Stimulated activated CD4-positive, alpha-beta T cell treated with anti-CD3 and anti-CD28 coated beads, Interleukin-15, amount 100 ng/mL, for 24 hours (primary cell): ENCODE data around the gene TMEM121.

Experiments used
- DNase-seq: peaks from one replicate; pipeline ENCODE4 v3.0.0-alpha.2; 2020

Gene TMEM121

GRCh38 chr14:105525861-105526775 is at the start of gene TMEM121:
TMEM121 (plus strand) TSS chr14:105526583; CDS start chr14:105528835, 2,252 bp downstream.
- peak; percentile 59 for DNase-seq

- DNase-seq = no peak
Measured at GRCh38 chr14:105476831-105477659, 49.3 kb upstream of the TMEM121 start.

DNA sequence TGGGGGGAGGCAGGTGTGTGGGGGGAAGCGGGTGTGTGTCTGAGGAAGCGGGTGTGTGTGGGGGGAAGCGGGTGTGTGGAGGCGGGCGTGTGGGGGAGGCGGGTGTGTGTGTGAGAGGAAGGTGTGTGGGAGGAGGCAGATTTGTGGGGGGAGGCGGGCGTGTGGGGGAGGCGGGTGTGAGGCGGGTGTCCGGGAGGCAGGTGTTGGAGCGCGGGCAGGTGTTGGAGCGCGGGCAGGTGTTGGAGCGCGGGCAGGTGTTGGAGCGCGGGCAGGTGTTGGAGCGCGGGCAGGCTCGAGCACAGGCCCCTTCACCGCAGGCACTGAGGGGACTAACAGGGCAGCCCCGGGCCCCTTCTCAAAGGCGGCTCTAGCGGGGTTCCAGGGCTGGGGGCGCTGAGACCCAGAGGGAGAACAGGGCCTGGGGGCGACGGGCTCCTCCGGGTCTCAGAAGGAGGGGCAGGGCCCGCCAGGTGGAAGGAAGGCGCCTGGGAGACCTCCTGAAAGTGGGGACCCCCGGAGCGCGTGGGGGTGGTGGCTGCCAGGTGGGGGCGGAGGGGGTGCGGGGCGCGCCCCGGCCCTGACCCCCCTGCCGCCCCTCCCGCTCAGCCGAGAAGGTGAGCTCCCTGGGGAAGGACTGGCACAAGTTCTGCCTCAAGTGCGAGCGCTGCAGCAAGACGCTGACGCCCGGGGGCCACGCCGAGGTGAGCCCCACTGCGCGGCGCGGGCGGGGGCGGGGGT is 48.6 kb upstream of the TMEM121 start:
- DNase-seq = no peak

- DNase-seq = no peak
Measured at GRCh38 chr14:105478398-105479251, 47.8 kb upstream of the TMEM121 start.

GRCh38 chr14:105479431-105480158 is 46.8 kb upstream of the TMEM121 start:
- no peak for DNase-seq

GRCh38 chr14:105480199-105480746 is 46.1 kb upstream of the TMEM121 start:
- no peak for DNase-seq

DNA sequence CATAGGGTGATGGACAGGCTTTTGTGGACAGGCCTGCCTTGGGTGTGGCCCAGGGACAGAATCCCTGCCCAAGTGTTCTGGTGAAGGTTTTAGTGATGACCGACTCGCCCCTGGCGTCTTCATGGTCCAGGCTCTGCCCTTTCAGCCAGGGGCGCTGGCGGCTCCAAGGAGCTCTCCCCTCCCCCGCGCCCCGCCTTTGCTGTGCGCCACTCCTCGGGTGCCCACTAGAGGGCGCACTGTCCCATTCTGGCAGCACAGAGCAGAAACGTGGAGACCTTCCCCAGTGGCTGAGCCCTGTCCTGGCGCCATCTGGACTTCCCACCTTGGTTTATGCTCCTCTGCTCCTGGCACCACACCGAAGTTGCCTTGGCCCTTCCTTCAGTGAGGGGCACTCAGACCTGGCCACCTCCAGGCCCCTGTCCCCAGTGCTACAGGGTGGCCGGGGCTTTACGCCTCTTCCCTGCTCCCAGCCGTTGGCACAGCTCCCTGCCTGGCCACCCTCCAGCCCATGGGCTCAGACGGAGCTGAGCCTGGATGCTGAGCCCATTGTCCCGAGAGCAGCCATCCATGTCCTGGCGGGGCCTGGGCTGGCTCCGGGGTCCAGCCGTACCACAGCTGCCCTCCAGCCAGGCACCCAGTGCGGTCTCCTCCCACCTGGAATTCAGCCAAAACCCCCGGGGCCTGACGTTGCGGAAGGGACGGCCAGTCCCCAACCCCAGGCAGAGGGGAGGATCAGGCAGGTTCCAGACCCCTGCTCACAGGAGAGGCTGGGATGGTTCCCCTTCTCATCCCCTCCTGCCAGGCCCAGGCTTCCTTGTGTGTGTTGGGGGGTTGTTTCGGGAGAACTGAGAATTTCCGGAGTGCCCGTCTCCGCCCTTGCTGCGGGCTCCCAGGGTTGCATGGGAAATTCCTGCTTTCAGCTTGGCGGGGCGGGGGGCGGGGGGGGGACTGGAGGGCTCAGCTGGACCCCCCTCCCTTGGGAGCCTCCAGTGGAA is 45.3 kb upstream of the TMEM121 start:
- DNase-seq = peak; percentile 91

GRCh38 chr14:105481886-105482457 is 44.4 kb upstream of the TMEM121 start:
- DNase-seq = peak; percentile 94

DNA sequence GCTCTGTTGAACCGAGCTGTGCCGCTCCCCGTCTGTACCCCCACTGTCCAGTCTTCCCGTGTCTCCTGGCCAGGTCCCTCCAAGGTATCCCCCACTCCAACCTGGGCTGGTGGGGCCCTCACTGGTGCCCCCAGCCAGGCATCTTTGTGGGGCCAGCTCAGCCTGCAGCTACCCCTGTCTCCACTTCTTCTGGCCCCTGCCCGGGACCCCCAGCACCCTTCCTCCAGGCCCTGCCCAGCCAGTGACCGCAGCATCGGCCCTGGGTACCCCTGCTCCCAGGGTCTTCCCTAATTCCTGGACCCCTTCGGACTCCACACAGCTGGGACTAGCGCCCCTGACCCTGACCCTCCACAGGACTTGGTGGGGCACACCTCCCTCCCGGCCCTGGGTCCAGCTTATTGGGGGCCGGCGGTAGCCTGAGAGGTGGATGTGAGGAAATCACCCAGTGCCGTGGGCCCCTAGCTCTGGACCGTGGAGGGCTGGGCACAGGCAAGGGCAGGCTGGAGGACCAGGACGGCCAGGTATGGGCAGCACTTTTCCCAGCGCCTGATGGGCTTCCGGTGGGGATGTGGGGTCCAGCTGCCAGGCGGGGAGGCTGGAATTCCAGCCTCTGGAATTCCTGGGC is 43.8 kb upstream of the TMEM121 start:
- no peak for DNase-seq

DNA sequence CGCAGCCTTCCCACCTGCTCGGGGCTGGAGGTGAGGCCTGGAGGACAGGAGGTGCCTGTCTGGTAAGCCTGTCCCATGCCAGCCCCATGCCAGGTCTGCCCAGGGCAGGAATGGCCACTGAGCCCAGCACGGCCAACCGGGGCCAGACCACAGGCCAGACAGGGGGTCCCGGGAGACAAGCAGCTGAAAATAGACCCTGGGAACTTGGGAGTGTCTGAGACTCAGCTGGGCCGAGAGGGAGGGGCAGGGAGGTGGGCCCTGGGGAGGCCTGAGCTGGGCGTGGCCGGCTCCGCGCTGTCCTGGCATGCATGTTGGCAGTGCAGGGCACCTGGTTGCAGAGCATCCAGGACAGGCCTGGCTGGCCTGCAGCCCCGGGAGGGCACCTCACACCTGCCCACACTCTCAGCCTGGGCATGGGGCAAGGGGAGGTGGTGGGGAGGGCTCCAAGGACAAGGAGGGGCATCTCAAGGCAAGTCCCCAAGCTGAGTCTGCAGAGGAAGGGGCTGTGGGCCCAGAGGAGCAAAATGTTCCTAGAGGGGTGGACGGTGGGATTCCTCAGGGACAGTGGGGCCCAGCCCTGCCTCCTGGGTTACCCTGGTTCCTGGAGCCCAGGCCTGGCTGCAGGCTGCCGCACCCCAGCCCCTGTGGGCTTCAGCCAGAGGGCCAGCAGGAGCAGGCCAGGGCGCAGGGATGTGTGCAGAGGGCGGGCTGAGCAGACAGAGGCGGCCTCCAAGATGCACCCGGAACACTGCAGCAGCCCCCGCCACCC is 42.9 kb upstream of the TMEM121 start:
- no peak for DNase-seq

DNA sequence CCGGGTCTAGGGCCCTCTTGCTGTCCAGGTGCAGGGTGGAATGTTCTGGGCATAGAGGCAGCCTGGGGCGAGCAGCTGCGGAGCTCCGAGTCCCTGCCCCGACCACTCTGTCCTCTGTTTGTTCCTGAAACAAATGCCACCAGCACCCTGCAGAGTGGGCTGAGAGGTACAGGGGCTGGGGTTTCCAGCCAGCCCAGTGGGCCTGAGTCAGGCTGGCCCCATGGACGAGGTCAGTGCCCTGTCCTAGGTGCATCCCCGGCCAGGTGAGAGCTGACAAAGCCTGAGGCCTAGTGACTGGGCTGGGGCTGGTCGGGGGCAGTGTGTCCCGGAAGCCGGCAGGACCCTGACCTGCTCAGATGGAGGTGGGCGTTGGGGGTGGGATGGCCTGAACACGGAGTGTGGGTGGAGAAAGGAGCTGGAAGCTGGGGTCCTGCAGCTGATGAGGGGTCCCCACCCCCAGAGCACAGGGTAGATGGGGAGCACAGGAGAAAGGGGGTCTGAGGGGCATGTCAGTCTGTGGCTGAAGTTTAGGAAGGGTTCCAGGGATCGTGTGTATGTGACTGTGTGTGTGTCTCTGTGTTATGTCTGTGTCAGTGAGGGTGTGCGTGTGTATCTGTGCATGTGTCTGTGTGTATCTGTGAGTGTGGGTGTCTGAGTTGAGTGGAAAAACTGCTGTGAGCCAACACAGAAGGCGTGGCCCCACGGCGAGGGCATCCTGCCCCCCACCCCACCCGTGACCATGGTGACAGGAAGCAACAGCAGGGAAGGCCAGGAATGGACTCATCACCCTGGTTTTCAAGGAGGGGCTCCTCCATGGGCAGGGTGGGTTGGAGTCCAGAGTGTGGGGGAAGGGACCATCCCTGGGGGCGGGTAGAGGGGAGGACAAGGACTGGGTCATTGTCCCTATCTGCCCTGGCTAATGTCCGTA is 42.0 kb upstream of the TMEM121 start:
- no peak for DNase-seq

- DNase-seq = no peak
Measured at GRCh38 chr14:105484997-105485393, 41.4 kb upstream of the TMEM121 start.

- peak; percentile 58 for DNase-seq
Measured at GRCh38 chr14:105485739-105486162, 40.6 kb upstream of the TMEM121 start.

DNA sequence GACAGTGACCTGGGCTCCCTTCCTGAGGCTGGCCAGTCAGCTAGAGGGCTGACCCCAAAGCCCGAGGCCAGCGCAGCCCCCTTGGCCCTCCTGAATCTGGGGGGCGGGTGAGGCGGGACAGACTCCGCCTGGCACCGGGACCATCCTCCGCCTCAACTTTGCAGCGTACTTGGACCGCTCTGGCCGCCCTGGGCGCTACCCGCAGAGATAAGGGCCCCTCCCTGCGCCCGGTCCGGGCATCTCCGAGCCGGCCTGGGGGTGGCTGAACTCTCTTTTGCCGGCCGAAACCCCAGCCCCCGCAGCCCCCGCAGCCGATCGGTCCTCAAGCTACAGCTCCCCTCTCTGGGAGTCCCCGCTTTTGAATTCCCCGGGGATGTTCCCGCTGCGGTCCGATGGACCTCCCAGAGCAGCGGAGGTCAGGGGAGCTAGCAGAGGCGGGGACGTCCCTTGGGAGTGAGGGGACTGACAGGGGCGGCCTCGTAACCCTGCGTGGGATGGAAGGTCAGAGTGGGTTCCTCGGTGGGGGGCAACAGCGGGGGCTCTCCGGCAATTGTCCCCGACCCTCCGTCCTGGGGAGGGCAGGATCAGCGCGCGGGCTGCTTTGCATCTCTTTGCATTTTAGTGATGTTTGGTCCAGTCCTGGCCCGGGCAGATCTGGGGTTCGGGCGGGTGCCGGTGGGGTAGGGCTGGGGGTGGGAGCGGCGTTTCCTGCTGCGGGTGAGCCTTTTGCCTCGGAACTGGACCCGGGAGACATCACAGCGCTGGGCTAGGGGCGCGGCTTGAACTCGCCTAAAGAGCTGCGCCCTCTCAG is 40.0 kb upstream of the TMEM121 start, which contains the start of gene CRIP1:
CRIP1 (plus strand) TSS at position 724 of the 811 bp plus-strand sequence. CDS start 374 bp downstream, outside the sequence.
- no peak for DNase-seq

DNA sequence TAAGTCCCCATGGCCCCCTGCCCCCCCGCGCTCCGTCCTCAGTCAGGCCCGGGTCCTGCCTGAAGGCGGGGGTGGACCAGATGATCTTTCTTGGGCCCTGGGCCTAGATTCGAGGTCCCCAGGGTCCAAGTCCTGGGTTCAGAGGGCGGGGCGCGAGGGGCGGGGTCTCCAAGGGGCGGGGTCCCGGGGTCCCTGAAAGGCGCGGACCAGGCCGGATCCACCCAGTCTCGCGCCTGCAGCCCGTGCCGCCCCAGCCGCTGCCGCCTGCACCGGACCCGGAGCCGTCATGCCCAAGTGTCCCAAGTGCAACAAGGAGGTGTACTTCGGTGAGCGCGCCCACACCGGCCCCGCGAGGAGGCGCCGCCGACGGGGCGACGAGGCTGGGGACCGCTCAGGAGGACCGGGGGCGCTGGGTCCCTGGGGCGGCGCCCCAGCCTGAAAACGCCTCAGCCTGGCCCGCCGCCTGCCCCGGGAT is 39.4 kb upstream of the TMEM121 start:
- peak; percentile 75 for DNase-seq
